ENCODE measurements around the gene THSD4. TPM values are rescaled to one million over a fixed set of nuclear protein-coding genes. Genes with fewer than 3 reads are reported as not detected.
A peak's percentile ranks its signal among the peaks of the same experiment; 100 is the strongest.

The THSD4 gene
- total and polyA plus RNA-seq, 2 experiments from 2014 or later = 5.1 to 25.5 TPM

- Histone ChIP-seq H3K4me1 (ENCODE audit: low read depth) (peaks cover 9% of the 10 kb centered on the region), H3K27ac (no peak overlapping the region), H3K27me3 (no peaks in the 10 kb centered on the region), H3K9me3 (ENCODE audit: low read depth) (no peaks in the 10 kb centered on the region), H3K36me3 (no peaks in the 10 kb centered on the region), H3K4me3 (no peak overlapping the region)
- no peak for TF ChIP-seq CTCF (IDR thresholded peaks at IDR 0.05; ENCODE audit: low read depth, low read length)
- DNase-seq (ENCODE audit: low read depth in 1 of 2, low spot score in 1 of 2) = no peak
These were observed 614.0 kb downstream of the THSD4 start for GRCh38 chr15:71729319-71729718.

- DNase-seq (ENCODE audit: low read depth in 1 of 2, low spot score in 1 of 2) = peak; percentile 69 to 84
These were observed 615.2 kb downstream of the THSD4 start for GRCh38 chr15:71730277-71731144.

GRCh38 chr15:71732636-71733035 is 617.4 kb downstream of the THSD4 start:
- Histone ChIP-seq H3K4me3 (no peak overlapping the region), H3K36me3 (no peaks in the 10 kb centered on the region), H3K9me3 (ENCODE audit: low read depth) (no peaks in the 10 kb centered on the region), H3K27ac (no peak overlapping the region), H3K4me1 (ENCODE audit: low read depth) (peaks cover 9% of the 10 kb centered on the region), H3K27me3 (no peaks in the 10 kb centered on the region)
- no peak for DNase-seq (ENCODE audit: low read depth in 1 of 2, low spot score in 1 of 2)
- TF ChIP-seq CTCF (IDR thresholded peaks at IDR 0.05; ENCODE audit: low read depth, low read length) = no peak

More at GRCh38 chr15:71730277-71731144, 615.2 kb downstream of the THSD4 start:
- Histone ChIP-seq H3K4me3 (no peak overlapping the region), H3K27me3 (no peaks in the 10 kb centered on the region), H3K36me3 (no peaks in the 10 kb centered on the region), H3K4me1 (ENCODE audit: low read depth) (peaks cover 9% of the 10 kb centered on the region), H3K27ac (no peak overlapping the region), H3K9me3 (ENCODE audit: low read depth) (no peaks in the 10 kb centered on the region)
- peak; percentile 84 for TF ChIP-seq CTCF (IDR thresholded peaks at IDR 0.05; ENCODE audit: low read depth, low read length)

- H3K27me3 ChIP-seq = no peaks in the 10 kb centered on the region
- H3K9me3 ChIP-seq (ENCODE audit: low read depth) = no peaks in the 10 kb centered on the region
- H3K4me1 ChIP-seq (ENCODE audit: low read depth) = peaks cover 9% of the 10 kb centered on the region
- no peaks in the 10 kb centered on the region for H3K36me3 ChIP-seq
- no peak for TF ChIP-seq CTCF (IDR thresholded peaks at IDR 0.05; ENCODE audit: low read depth, low read length)
- no peak overlapping the region for H3K4me3 ChIP-seq
- no peak for DNase-seq (ENCODE audit: low read depth in 1 of 2, low spot score in 1 of 2)
- H3K27ac ChIP-seq = no peak overlapping the region
These were observed 617.9 kb downstream of the THSD4 start for GRCh38 chr15:71733122-71733521.

GRCh38 chr15:71734709-71735384 is 619.6 kb downstream of the THSD4 start:
- Histone ChIP-seq H3K4me1 (ENCODE audit: low read depth) (peaks cover 18% of the 10 kb centered on the region), H3K27me3 (no peaks in the 10 kb centered on the region), H3K36me3 (no peaks in the 10 kb centered on the region), H3K27ac (no peak overlapping the region), H3K4me3 (no peak overlapping the region), H3K9me3 (ENCODE audit: low read depth) (no peaks in the 10 kb centered on the region)
- no peak for DNase-seq (ENCODE audit: low read depth in 1 of 2, low spot score in 1 of 2)
- no peak for TF ChIP-seq CTCF (IDR thresholded peaks at IDR 0.05; ENCODE audit: low read depth, low read length)

Measured in cardiac muscle cell (in vitro differentiated cells and primary cell).